HCT116 (cell line): ENCODE measurements around the gene USF1.

Experiments
- CBX3 ChIP-seq: IDR thresholded peaks from 2 replicates; pipeline ENCODE4 v1.6.1; 2012; ENCODE audit warnings: low read depth
- CEBPB ChIP-seq: IDR thresholded peaks from 2 replicates; pipeline ENCODE4 v1.6.1; 2012; ENCODE audit warnings: low read depth
- EZH2 ChIP-seq: fragments of 200-600 bp; sonication (generic); IDR thresholded peaks from 2 replicates; pipeline ENCODE4 v1.6.1; 2017; ENCODE audit warnings: antibody characterized with exemption, mixed run types
- EZH2phosphoT487 ChIP-seq: fragments of 200-600 bp; IDR thresholded peaks from 2 replicates; pipeline ENCODE4 v1.6.1; 2018; ENCODE audit warnings: antibody characterized with exemption, borderline replicate concordance
- POLR2A ChIP-seq: IDR thresholded peaks from 2 replicates; pipeline ENCODE4 v1.7.0; 2011; ENCODE audit warnings: borderline replicate concordance; ENCODE audit not compliant: insufficient read depth, insufficient read length; ENCODE audit errors: extremely low read depth
- POLR2AphosphoS5 ChIP-seq: IDR thresholded peaks from 2 replicates; pipeline ENCODE4 v1.6.1; 2011; ENCODE audit warnings: mild to moderate bottlenecking, low read depth, low read length, moderate library complexity
- RAD21 ChIP-seq: IDR thresholded peaks from 2 replicates; pipeline ENCODE4 v1.6.1; 2012; ENCODE audit warnings: low read depth, mild to moderate bottlenecking
- SIN3A ChIP-seq: IDR thresholded peaks from 2 replicates; pipeline ENCODE4 v1.6.1; 2012; ENCODE audit warnings: low read depth
- SP1 ChIP-seq: IDR thresholded peaks from 2 replicates; pipeline ENCODE4 v1.6.1; 2012; ENCODE audit warnings: low read depth
- YY1 ChIP-seq: IDR thresholded peaks from 2 replicates; pipeline ENCODE4 v1.6.1; 2011; ENCODE audit warnings: low read length, low read depth, moderate library complexity, mild to moderate bottlenecking; ENCODE audit not compliant: insufficient replicate concordance; ENCODE audit errors: extremely low read depth
- TF ChIP-seq, protein P1 (sequence below), 3 experiments: fragments of 200-600 bp in 1 of 3; sonication (generic) in 1 of 3; IDR thresholded peaks in 2 of 3; conservative IDR thresholded peaks in 1 of 3; 2 replicates each; pipeline ENCODE4 v1.5.1; 2012 to 2017; ENCODE audit warnings: low read depth in 2 of 3, low read length in 2 of 3, antibody characterized with exemption in 1 of 3, borderline replicate concordance in 1 of 3, control low read depth in 1 of 3, mild to moderate bottlenecking in 1 of 3, mixed read lengths in 1 of 3, mixed run types in 1 of 3, moderate library complexity in 1 of 3; ENCODE audit not compliant: insufficient read depth in 1 of 3

DNA sequence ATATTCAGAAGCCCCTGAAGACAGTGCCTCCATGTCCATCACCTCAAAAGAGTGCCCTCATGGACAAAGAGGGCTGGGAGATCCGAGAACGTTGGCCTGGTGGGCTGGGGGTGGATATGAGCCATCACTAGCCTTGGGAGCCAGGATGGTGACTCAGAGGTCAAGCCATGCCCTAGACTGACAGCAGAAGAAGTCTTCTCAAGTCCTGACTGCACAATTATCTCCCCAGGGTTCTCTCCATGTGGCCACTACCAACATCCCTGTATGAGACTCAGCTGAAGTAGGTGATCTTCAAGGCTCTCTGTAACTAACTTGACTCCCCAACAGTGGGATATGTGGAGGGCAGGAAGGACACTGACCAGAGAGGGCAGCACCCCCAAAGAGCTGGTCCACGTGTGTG, 7.1 kb upstream of the USF1 start:
- TF ChIP-seq SP1 (no peak), EZH2 (no peak), POLR2A (no peak), POLR2AphosphoS5 (no peak), CBX3 (no peak), EZH2phosphoT487 (no peak), SIN3A (no peak), CEBPB (no peak), YY1 (no peak), RAD21 (no peak)
- TF ChIP-seq, protein P1, sequence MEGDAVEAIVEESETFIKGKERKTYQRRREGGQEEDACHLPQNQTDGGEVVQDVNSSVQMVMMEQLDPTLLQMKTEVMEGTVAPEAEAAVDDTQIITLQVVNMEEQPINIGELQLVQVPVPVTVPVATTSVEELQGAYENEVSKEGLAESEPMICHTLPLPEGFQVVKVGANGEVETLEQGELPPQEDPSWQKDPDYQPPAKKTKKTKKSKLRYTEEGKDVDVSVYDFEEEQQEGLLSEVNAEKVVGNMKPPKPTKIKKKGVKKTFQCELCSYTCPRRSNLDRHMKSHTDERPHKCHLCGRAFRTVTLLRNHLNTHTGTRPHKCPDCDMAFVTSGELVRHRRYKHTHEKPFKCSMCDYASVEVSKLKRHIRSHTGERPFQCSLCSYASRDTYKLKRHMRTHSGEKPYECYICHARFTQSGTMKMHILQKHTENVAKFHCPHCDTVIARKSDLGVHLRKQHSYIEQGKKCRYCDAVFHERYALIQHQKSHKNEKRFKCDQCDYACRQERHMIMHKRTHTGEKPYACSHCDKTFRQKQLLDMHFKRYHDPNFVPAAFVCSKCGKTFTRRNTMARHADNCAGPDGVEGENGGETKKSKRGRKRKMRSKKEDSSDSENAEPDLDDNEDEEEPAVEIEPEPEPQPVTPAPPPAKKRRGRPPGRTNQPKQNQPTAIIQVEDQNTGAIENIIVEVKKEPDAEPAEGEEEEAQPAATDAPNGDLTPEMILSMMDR (IDR thresholded peaks at IDR 0.05 in 2 of 3, conservative IDR thresholded peaks at IDR 0.05 in 1 of 3; ENCODE audit: borderline replicate concordance in 1 of 3, insufficient read depth in 1 of 3, low read depth in 2 of 3, low read length in 2 of 3), result no peak
